Measurements from ENCODE around the gene ALDH3A2. TPM values are rescaled to one million over a fixed set of nuclear protein-coding genes. Genes with fewer than 3 reads are reported as not detected.

Gene ALDH3A2
- total and polyA plus RNA-seq, 2 donors (not counting 1 experiment from before 2014, with no cell fraction given) = 7.5 to 35.1 TPM

GRCh38 chr17:19660219-19660870, 11.8 kb downstream of the ALDH3A2 start:
- Mint-ChIP-seq H3K27me3 (no peaks in the 10 kb centered on the region), H3K4me1 (peaks cover 18% of the 10 kb centered on the region), H3K4me3 (no peak overlapping the region), H3K9me3 (ENCODE audit: insufficient read depth) (no peaks in the 10 kb centered on the region), H3K27ac (no peak overlapping the region)
- intact Hi-C loops (cut with micrococcal nuclease) = no loop called here
- Histone ChIP-seq H3K9me3 (ENCODE audit: control extremely low read depth in 1 of 3, control insufficient read depth in 2 of 3, insufficient read depth in 1 of 3, low read length in 2 of 3) (no peaks in the 10 kb centered on the region), H4K20me1 (ENCODE audit: control insufficient read depth, insufficient read depth, low read length, poor library complexity, severe bottlenecking) (no peaks in the 10 kb centered on the region), H3K9ac (ENCODE audit: low read length) (no peak overlapping the region), H3K27ac (ENCODE audit: low read length in 2 of 2) (no peak overlapping the region), H3K79me2 (ENCODE audit: control insufficient read depth, insufficient read depth, low read length) (no peaks in the 10 kb centered on the region), H3K27me3 (replicated peaks in 1 of 4; ENCODE audit: control extremely low read depth in 1 of 4, control insufficient read depth in 3 of 4, insufficient read depth in 4 of 4, low read length in 3 of 4) (no peaks in the 10 kb centered on the region), H3K36me3 (replicated peaks in 1 of 2; ENCODE audit: control extremely low read depth in 1 of 2, control insufficient read depth in 1 of 2, extremely low read depth in 1 of 2, insufficient read depth in 2 of 2, low read length in 1 of 2) (peaks cover 3 to 33% of the 10 kb centered on the region in 2 experiments), H2AFZ (ENCODE audit: insufficient read depth, low read depth, low read length, poor library complexity, severe bottlenecking) (no peak overlapping the region), H3K4me1 (ENCODE audit: control insufficient read depth in 2 of 2, insufficient read depth in 2 of 2, low read length in 2 of 2) (no peaks in the 10 kb centered on the region), H3K4me3 (ENCODE audit: control extremely low read depth in 1 of 5, extremely low read depth in 1 of 5, insufficient read depth in 1 of 5, low read depth in 2 of 5, low read length in 4 of 5) (no peak overlapping the region), H3K4me2 (replicated peaks; ENCODE audit: low read depth, low read length, poor library complexity, severe bottlenecking) (no peak overlapping the region)
- DNase-seq (no peak), ATAC-seq (ENCODE audit: low read depth) (no peak)
- TF ChIP-seq CTCF (IDR thresholded peaks at IDR 0.05) = no peak
- no peak for TF ChIP-seq EZH2 (IDR thresholded peaks at IDR 0.05; ENCODE audit: borderline replicate concordance, insufficient read depth, low read depth, low read length, poor library complexity, severe bottlenecking)
- WGBS (ENCODE audit: insufficient coverage) = 93% methylated on average over 3 of the region's 6 CpGs
- CTCF ChIA-PET = interaction anchor here (1.3 kb wide), 1 partner anchor 147 kb away, joined by 3 read pairs; no protein-coding TSS in a partner anchor
- POLR2A ChIA-PET = interaction anchor here (1.1 kb wide), 1 partner anchor 17 kb away, joined by 3 read pairs; no protein-coding TSS in a partner anchor

GRCh38 chr17:19661121-19661520, 12.6 kb downstream of the ALDH3A2 start:
- no peak for TF ChIP-seq EZH2 (IDR thresholded peaks at IDR 0.05; ENCODE audit: borderline replicate concordance, insufficient read depth, low read depth, low read length, poor library complexity, severe bottlenecking)
- TF ChIP-seq CTCF (IDR thresholded peaks at IDR 0.05) = no peak
- no peaks in the 10 kb centered on the region for H3K9me3 Mint-ChIP-seq (ENCODE audit: insufficient read depth)
- H3K4me3 Mint-ChIP-seq = no peak overlapping the region
- WGBS (ENCODE audit: insufficient coverage) = 100% methylated on average over 1 of the region's 3 CpGs
- Histone ChIP-seq H3K9ac (ENCODE audit: low read length) (no peak overlapping the region), H2AFZ (ENCODE audit: insufficient read depth, low read depth, low read length, poor library complexity, severe bottlenecking) (no peak overlapping the region), H3K79me2 (ENCODE audit: control insufficient read depth, insufficient read depth, low read length) (no peaks in the 10 kb centered on the region), H3K4me1 (ENCODE audit: control insufficient read depth in 2 of 2, insufficient read depth in 2 of 2, low read length in 2 of 2) (no peaks in the 10 kb centered on the region), H3K27ac (ENCODE audit: low read length in 2 of 2) (no peak overlapping the region), H4K20me1 (ENCODE audit: control insufficient read depth, insufficient read depth, low read length, poor library complexity, severe bottlenecking) (no peaks in the 10 kb centered on the region), H3K27me3 (replicated peaks in 1 of 4; ENCODE audit: control extremely low read depth in 1 of 4, control insufficient read depth in 3 of 4, insufficient read depth in 4 of 4, low read length in 3 of 4) (no peaks in the 10 kb centered on the region), H3K9me3 (ENCODE audit: control extremely low read depth in 1 of 3, control insufficient read depth in 2 of 3, insufficient read depth in 1 of 3, low read length in 2 of 3) (no peaks in the 10 kb centered on the region), H3K36me3 (replicated peaks in 1 of 2; ENCODE audit: control extremely low read depth in 1 of 2, control insufficient read depth in 1 of 2, extremely low read depth in 1 of 2, insufficient read depth in 2 of 2, low read length in 1 of 2) (peaks cover 3 to 26% of the 10 kb centered on the region in 2 experiments), H3K4me2 (replicated peaks; ENCODE audit: low read depth, low read length, poor library complexity, severe bottlenecking) (no peak overlapping the region), H3K4me3 (ENCODE audit: control extremely low read depth in 1 of 5, extremely low read depth in 1 of 5, insufficient read depth in 1 of 5, low read depth in 2 of 5, low read length in 4 of 5) (no peak overlapping the region)
- H3K27me3 Mint-ChIP-seq = no peaks in the 10 kb centered on the region
- H3K27ac Mint-ChIP-seq = no peak overlapping the region
- H3K4me1 Mint-ChIP-seq = peaks cover 11% of the 10 kb centered on the region
- DNase-seq = no peak
- POLR2A ChIA-PET = no interaction called here
- CTCF ChIA-PET = no interaction called here
- no peak for ATAC-seq (ENCODE audit: low read depth)
- intact Hi-C loops (cut with micrococcal nuclease) = no loop called here
